ENCODE results near the gene ODAD3. TPM values are rescaled to one million over a fixed set of nuclear protein-coding genes. Genes with fewer than 3 reads are reported as not detected.
A peak's percentile ranks its signal among the peaks of the same experiment; 100 is the strongest.

ODAD3 gene
- total and polyA plus RNA-seq, 8 donors, result 0.38 to 0.92 (median 0.62) TPM; not detected in 5

GRCh38 chr19:11387162-11388034 lies 47.5 kb downstream of the ODAD3 start:
- H3K27me3 ChIP-seq, result peaks cover 0 to 19% (median 0%) of the 10 kb centered on the region in 3 donors
- no peaks in the 10 kb centered on the region for H3K36me3 ChIP-seq
- peak overlapping the region in 1 of 5 donors; percentile 38 for H3K27ac ChIP-seq
- TF ChIP-seq POLR2AphosphoS5 (IDR thresholded peaks at IDR 0.05) (no peak), EP300 (IDR thresholded peaks at IDR 0.05) (no peak), POLR2A (IDR thresholded peaks at IDR 0.05) (no peak), CTCF (IDR thresholded peaks at IDR 0.05) (no peak)
- intact Hi-C loops (cut with DNase I; ENCODE audit: low total_unique reads), result no loop called here
- peaks cover 19 to 31% (median 23%) of the 10 kb centered on the region in 4 donors for H3K4me1 ChIP-seq
- DNase-seq, result peak in 1 of 2 donors; percentile 50
- WGBS, 5 donors, result 65 to 73% (median 66%) methylated on average over 19 of the region's 19 CpGs
- peaks cover 0 to 6% (median 2%) of the 10 kb centered on the region in 4 donors for H3K9me3 ChIP-seq
- H3K4me3 ChIP-seq, result no peak overlapping the region

GRCh38 chr19:11384778-11385129 lies 50.2 kb downstream of the ODAD3 start:
- H3K4me3 ChIP-seq, result no peak overlapping the region
- no peak for DNase-seq
- H3K9me3 ChIP-seq, result no peaks in the 10 kb centered on the region
- peaks cover 0 to 26% (median 0%) of the 10 kb centered on the region in 3 donors for H3K27me3 ChIP-seq
- peak overlapping the region in 1 of 5 donors; percentile 71 for H3K27ac ChIP-seq
- no peak for TF ChIP-seq POLR2A (IDR thresholded peaks at IDR 0.05)
- TF ChIP-seq EP300 (IDR thresholded peaks at IDR 0.05), result no peak
- TF ChIP-seq POLR2AphosphoS5 (IDR thresholded peaks at IDR 0.05), result no peak
- TF ChIP-seq CTCF (IDR thresholded peaks at IDR 0.05), result no peak
- whole genome bisulfite sequencing, 5 donors, result 70 to 82% (median 75%) methylated on average over 5 of the region's 5 CpGs
- intact Hi-C loops (cut with DNase I; ENCODE audit: low total_unique reads), result no loop called here
- peaks cover 28 to 53% (median 44%) of the 10 kb centered on the region in 4 donors for H3K4me1 ChIP-seq
- no peaks in the 10 kb centered on the region for H3K36me3 ChIP-seq

GRCh38 chr19:11383706-11384048 lies 51.2 kb downstream of the ODAD3 start:
- TF ChIP-seq POLR2A (IDR thresholded peaks at IDR 0.05), result no peak
- no peak for TF ChIP-seq EP300 (IDR thresholded peaks at IDR 0.05)
- no peak for TF ChIP-seq CTCF (IDR thresholded peaks at IDR 0.05)
- TF ChIP-seq POLR2AphosphoS5 (IDR thresholded peaks at IDR 0.05), result no peak
- Histone ChIP-seq H3K36me3 (no peaks in the 10 kb centered on the region), H3K27ac (peak overlapping the region; percentile 52 to 78 (median 70)), H3K9me3 (no peaks in the 10 kb centered on the region), H3K4me1 (peaks cover 28 to 64% (median 48%) of the 10 kb centered on the region in 4 donors), H3K4me3 (peak overlapping the region; percentile 40 to 58 (median 43)), H3K27me3 (peaks cover 0 to 26% (median 0%) of the 10 kb centered on the region in 3 donors)
- intact Hi-C loops (cut with DNase I; ENCODE audit: low total_unique reads), result no loop called here
- DNase-seq, result no peak
- WGBS, 5 donors, result 0 to 7% (median 0%) methylated on average over 4 to 9 of the region's 9 CpGs

- Histone ChIP-seq H3K27me3 (peaks cover 0 to 26% (median 0%) of the 10 kb centered on the region in 3 donors), H3K4me3 (peak overlapping the region; percentile 40 to 58 (median 43)), H3K4me1 (peaks cover 32 to 70% (median 54%) of the 10 kb centered on the region in 4 donors), H3K9me3 (no peaks in the 10 kb centered on the region), H3K36me3 (peaks cover 0 to 3% (median 0%) of the 10 kb centered on the region in 4 donors), H3K27ac (peak overlapping the region; percentile 52 to 78 (median 70))
- intact Hi-C loops (cut with DNase I; ENCODE audit: low total_unique reads), result no loop called here
- peak; percentile 71 to 89 for DNase-seq
- WGBS, 5 donors, result 1 to 2% (median 1%) methylated on average over 24 to 65 of the region's 65 CpGs
- no peak for TF ChIP-seq EP300 (IDR thresholded peaks at IDR 0.05)
- peak in 5 of 7 experiments; percentile 46 to 64 (median 52) for TF ChIP-seq CTCF (IDR thresholded peaks at IDR 0.05)
Observed at GRCh38 chr19:11382898-11383705, 51.8 kb downstream of the ODAD3 start.

Measured in stomach (tissue), 9 donors.